DMS 273 (cell line): ENCODE data around the gene ALOX12.

Experiments
- DNase-seq: peaks from one replicate; lab custom pipeline; 2025; ENCODE audit not compliant: unreplicated experiment; lab: John Stamatoyannopoulos, UW

Gene ALOX12

DNA sequence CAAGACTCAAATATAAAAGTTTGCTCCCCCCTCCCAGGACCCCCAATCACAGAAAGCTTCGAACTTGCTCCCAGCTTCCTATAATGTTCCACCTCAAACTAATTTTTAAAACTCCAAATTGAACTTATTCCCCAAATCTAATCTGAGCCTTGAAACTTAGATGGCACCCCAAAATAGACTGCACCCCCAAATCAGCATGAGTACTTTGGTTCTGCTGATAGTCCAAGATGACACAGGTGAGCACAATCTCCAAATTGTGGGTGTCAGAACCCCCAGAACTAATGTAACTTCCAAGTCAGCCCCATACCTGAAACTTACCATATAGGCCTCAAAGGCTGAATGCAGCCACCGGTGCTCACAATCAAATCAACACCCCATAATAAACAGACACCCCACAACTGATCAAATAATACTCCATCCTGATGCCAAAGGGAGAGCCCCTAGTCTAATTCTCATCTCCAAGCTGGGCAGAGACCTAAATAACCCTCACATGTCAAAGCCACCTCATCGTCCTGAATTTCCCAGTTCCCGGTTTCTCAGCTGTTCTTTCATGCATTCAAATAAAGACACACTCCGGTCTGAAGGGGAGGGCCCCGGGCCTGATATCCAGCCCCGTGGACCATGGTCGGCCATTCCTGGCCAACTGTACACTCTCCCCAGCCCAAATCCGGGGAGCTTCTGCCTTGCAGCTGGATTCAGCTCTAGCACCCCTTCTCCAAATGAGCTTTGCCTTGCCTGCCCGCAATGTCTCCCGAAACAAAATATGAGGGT lies 25.2 kb downstream of the ALOX12 start:
- no peak for DNase-seq

DNA sequence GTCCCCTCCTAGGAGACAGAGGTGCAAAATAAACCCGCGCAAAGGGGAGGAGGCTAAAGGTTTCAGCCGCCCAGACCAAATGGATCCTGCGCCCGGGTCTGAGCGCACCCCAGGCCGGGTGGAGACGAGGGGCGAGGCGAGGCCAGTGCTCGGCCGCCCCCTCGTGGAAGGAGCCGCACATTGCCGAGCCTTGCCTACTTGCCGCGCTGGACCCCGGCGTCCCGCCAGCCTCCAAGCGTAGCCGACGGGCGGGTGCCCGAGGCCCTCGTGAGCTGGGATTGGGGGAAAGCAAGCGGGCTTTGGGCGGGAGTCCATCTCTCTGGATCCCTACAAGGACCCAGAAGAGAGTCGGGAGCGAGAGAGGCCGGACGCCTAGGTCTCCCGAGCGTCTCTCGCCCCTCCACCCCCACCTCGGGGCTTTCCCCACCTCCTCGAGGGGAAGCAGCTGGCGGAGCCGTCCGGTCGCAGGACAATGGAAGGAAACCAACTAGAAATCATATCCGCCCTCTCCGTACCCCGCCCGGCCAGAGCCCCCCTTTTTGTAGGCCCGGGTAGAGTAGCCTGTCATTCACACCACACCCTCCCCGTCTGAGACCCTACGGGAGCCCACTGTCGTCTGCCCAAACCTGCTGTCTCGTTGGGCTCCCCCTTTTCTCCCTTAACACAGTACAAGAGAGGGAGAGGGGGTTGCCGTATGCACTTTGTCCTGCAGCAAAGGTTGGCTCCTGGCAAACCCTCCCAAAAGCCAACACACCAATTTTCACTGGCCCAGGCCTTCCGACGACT lies 26.3 kb downstream of the ALOX12 start:
- peak; percentile 87 for DNase-seq

DNA sequence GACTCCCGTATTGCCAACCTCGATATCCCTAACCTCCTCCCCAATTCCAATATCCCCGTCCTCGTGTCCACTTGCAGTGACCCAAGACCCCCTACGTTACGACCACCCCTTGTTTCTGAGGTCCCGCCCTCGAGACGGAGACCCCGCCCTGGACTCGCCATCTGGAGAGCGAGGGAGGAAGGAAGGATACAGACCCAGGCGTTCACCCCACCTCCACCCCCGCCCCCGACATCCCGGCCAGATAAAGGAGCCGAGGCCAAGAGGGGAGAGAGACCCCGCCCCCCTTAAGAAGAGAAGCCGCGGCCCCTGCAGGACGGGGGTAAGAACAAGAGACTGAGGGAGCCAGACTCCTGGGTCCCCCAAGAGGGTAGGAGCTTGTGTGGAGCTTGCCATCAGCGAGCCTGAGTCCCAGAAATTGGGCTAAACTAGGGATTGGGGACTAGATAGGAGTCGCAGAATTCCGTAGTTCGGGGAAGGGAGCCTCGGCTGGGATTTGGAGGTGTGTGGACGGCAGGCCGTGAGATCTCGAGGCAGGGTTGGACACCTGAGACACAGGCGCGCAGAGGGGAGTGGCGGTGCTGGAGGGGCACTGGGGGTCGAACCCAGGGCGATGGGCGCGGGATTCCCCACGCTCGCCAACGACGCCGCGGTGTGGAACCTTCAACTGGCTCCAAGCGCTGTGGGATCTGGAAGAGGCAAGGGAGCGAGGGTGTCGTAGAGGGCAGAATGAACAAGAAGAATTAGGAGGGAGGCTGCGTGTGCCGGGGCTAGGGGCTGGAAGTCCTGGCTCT lies 27.1 kb downstream of the ALOX12 start, which contains the start of gene BCL6B:
Gene BCL6B (plus strand): TSS at position 270 of the 791 bp plus-strand sequence. CDS start 622 bp downstream, outside the sequence.
- DNase-seq: no peak

DNA sequence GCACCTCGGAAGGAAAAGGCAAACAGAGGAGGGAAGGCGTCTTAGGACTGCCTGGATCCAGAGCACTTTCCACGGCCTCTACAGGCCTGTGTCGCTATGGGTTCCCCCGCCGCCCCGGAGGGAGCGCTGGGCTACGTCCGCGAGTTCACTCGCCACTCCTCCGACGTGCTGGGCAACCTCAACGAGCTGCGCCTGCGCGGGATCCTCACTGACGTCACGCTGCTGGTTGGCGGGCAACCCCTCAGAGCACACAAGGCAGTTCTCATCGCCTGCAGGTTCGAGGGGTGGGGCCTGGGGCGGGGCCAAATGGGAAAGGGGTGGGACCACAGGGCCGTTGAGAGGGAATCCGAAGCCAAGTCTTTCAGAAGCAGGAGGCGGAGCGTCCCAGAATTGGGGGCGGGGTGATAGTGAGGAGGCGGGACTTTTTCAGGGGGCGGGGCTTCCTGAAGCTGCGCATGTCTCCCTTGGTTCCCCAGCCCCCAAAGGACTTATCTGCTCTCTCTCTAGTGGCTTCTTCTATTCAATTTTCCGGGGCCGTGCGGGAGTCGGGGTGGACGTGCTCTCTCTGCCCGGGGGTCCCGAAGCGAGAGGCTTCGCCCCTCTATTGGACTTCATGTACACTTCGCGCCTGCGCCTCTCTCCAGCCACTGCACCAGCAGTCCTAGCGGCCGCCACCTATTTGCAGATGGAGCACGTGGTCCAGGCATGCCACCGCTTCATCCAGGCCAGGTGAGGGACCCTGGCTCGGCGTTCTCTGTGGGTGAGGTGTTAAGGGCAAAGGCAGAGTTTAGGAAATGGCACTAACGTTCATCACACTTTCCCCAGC lies 27.9 kb downstream of the ALOX12 start:
- DNase-seq: peak; percentile 23

DNA sequence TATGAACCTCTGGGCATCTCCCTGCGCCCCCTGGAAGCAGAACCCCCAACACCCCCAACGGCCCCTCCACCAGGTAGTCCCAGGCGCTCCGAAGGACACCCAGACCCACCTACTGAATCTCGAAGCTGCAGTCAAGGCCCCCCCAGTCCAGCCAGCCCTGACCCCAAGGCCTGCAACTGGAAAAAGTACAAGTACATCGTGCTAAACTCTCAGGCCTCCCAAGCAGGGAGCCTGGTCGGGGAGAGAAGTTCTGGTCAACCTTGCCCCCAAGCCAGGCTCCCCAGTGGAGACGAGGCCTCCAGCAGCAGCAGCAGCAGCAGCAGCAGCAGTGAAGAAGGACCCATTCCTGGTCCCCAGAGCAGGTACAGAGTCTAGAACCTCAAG lies 28.5 kb downstream of the ALOX12 start:
- no peak for DNase-seq

DNA sequence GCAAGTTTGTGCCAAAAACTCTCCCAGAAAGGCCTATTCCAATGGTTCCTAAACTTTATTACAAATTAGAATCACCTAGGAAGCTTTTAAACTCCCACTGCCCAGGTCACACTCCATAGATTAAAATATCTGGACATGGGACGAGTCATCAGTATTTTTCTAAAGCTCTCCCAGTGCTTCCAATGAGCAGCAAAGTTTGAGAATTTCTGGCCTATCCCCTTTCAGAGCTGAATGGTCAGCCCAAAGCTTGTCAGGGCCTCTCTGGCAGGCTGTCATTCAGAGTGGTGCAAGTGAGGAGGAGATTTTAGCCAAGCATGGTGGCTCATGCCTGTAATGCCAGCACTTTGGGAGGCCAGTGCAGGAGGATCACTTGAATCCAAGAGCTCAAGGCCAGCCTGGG lies 29.4 kb downstream of the ALOX12 start:
- DNase-seq: no peak

DNA sequence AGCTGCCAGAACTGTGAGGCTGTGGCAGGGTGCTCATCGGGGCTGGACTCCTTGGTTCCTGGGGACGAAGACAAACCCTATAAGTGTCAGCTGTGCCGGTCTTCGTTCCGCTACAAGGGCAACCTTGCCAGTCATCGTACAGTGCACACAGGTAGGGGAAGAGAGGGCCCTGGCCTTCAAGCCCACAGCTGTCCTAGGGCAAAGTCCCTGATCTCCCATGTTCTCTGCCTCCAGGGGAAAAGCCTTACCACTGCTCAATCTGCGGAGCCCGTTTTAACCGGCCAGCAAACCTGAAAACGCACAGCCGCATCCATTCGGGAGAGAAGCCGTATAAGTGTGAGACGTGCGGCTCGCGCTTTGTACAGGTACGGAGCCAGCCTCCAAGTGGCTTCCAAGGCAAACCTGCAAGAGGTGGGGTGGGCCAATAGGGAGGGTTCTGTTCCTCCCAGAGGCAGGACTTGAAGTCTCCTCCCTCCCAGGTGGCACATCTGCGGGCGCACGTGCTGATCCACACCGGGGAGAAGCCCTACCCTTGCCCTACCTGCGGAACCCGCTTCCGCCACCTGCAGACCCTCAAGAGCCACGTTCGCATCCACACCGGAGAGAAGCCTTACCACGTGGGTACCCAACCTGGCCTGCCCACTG lies 30.7 kb downstream of the ALOX12 start:
- no peak for DNase-seq

DNA sequence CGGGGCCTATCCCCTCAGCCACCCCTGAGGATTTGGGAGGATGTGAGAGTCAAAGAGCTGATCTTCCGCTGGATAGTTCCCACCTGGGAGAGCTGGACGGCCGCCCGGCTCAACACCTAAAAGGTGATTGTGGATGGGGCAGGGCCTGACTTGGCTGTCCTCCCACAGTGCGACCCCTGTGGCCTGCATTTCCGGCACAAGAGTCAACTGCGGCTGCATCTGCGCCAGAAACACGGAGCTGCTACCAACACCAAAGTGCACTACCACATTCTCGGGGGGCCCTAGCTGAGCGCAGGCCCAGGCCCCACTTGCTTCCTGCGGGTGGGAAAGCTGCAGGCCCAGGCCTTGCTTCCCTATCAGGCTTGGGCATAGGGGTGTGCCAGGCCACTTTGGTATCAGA lies 31.5 kb downstream of the ALOX12 start:
- DNase-seq: no peak

DNA sequence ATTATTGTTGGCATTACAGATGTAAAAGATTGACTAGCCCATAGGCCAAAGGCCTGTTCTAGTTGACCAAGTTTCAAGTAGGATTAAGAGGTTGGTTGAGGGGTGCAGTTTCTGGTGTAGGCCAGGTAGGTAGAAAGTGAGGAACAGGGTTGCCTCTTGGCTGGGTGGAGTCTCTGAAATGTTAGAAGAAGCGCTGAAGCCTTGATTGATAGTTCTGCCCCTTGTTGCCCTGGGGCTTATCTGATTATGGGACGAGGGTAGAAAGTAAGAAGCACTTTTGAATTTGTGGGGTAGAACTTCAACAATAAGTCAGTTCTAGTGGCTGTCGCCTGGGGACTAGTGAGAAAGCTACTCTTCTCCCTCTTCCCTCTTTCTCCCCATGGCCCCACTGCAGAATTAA lies 33.2 kb downstream of the ALOX12 start:
- DNase-seq: no peak

DNA sequence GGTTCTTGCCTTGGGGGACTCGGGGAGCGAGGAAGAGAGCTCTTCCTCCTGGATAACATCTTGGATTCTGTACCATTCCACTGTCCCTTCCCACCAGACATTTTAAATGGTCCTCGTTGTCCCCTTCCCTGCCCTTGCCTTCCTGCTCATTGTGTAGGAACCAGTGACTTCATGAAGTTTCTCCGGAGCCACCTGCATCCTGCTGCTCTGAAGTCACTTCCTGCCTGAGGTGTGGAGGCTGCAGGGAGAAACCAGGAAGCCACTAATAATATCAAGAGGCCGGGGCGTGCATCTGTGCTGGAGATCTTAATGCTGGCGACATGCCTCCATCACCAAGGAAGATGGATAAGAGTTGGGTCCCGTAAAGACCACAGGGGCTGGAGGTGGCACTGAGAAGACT lies 33.8 kb downstream of the ALOX12 start:
- no peak for DNase-seq

DNA sequence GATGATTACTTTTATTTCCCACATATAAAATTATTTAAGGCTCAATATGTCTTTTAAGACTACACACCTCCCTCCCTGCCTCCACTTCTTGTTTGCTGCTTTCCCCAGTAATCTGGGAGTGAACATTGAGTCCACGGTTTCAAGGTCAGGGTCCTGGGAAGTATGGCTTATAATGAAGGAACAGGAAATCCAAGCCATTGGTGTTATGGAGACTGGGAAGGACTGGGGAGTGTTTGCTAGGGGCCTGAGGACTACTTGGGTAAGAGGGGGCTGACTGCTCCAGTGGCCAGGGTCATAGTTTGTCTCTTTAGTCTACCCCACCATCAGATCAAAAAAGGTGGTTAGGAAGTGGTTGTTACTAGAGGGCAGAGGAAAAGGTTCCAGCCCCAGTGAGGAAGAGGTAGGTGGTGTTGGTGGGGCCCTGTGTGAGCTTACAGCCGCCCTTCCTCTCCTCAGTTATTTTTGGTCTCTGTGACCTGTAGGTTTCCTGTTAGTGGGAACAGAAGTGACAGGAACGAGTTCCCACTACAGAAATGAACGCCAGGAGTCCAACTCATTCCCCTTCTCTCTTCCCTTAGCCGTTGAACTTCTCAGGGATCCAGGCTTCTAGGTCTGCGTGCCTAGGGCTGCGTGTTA lies 39.2 kb downstream of the ALOX12 start:
- DNase-seq: no peak

DNA sequence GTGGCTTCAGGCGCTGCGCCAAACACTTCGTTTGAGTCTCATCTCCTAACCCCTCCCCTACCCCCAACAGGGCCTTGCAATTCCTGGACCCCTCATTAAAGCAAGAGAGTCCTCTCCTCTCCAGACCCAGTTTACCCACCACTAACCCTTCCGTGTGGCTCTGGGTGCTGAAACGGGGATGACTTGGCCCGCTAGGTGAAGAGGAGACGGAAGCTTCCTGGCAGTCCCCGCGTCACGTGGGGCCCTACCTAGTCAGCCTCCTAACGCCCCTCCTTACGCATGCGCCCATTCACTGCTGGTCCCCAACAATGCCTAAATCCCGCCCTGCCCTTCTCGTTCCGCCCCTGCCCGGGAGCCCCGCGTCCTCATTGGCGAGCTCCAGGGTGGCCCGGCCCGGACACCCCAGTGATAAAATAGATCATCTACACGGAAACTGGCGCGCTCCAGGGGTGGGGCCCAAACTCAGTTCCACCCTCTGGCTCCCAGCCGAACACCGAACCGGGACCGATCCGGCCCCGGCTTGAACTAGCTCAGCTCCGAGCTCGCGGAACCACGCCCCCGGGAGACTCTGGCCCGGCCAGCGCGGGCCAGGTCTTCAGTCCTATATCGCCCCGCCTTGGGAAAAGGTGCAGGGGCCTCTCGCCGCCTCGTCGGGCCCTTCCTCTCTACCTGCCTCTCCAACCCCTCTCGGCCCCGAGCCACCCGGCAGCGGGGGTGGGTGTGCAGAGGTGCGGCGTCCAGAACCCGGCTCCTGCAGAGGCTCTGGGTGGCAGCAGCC lies 39.9 kb downstream of the ALOX12 start, which contains the start of gene SLC16A13:
Gene SLC16A13 (plus strand): TSS at position 425 of the 778 bp plus-strand sequence. CDS start 368 bp downstream, outside the sequence.
- DNase-seq: peak; percentile 95

DNA sequence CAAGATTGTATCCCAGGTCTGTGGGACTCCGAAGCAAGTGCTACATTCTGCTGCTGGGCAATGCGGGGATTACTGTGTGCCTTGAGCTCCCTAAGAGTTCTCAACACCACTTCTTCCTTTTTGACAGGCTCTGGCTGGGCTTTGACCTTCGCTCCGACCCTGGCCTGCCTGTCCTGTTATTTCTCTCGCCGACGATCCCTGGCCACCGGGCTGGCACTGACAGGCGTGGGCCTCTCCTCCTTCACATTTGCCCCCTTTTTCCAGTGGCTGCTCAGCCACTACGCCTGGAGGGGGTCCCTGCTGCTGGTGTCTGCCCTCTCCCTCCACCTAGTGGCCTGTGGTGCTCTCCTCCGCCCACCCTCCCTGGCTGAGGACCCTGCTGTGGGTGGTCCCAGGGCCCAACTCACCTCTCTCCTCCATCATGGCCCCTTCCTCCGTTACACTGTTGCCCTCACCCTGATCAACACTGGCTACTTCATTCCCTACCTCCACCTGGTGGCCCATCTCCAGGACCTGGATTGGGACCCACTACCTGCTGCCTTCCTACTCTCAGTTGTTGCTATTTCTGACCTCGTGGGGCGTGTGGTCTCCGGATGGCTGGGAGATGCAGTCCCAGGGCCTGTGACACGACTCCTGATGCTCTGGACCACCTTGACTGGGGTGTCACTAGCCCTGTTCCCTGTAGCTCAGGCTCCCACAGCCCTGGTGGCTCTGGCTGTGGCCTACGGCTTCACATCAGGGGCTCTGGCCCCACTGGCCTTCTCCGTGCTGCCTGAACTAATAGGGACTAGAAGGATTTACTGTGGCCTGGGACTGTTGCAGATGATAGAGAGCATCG lies 42.4 kb downstream of the ALOX12 start:
- DNase-seq: no peak

DNA sequence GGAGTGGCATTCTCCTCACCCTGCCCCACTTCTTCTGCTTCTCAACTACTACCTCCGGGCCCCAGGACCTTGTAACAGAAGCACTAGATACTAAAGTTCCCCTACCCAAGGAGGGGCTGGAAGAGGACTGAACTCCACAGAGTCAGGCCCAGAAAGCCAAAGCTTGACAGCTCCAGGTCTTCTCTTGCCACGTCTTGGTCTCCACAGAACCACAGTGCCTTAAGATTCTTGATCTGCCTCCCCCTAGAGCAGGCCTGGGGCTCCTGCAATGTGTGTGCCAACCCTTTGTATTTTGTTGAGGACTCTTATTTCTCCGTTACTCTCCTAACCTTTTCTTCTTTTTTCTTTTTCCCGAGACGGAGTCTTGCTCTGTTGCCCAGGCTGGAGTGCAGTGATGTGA lies 44.0 kb downstream of the ALOX12 start:
- DNase-seq: no peak

DNA sequence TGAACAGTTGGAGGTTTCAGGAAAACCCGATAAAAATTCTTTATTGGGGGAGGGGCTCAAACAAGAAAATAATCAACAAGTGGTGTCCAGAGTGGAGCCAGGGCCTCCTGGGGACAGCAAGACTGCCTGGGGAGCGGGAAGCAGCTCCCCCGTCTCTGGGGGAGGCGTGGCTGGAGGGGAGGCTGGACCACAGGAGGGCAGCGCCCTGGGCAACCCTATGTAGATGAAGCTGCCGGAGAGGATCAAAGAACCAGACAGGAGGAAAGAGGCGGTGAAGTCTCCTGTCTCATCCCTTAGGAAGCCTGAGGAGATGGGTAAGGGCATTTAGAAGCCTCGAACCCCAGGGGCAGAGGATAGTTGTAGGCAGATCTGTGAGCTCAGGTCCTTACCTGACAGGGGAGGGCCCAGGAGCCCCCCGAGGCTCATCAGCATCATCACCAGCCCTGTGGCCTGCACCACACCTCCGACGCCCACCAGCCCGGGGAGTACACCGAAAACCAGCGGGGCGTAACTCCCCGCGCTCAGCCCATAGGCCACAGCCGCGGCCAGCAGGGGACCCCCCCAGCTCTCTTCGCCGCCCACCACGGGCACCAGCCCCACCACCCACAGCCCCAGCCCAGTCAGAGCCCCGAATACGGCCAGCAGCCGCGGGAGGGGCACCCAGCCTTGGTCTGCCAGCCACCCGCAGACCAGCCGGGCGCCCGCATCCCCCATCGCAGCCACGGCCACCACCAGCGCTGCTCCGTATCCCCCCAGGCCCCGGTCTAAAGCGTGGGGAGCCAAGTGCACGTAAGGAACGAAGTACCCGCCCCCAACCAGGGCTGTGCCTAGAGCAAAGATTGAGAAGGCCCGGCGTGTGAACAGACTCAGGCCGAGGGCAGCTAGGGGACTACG lies 46.0 kb downstream of the ALOX12 start:
- no peak for DNase-seq

DNA sequence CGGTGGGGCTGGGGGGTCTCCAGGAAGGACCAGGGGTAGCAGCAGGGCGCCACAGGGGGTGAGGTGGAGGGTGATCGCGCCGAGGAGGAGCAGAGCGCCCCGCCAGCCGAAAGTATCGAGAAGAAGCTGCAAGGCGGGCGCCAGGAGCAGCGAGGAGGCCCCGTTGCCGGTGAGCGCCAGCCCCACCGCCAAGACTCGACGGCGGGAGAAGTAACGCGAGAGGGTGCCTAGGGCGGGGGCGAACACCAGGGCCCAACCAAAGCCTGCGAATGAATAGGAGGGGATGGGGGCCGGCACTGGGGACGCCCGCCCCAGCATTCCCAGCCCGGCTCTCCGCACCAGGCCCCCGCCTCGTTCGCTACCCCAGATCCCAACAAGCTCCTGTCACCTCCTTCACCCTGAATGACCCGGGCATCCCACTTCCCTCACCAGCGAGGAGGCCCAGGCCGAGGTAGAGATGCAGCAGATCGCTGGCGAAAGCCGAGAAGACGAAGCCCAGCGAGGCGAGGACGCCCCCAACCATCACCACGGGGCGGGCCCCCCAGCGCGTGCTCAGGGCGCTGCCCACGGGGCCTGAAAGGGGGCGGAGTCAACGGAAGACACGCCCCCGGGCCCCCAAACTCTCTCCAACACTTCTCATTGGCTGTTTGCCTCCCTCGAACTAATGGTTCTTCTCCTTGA lies 46.8 kb downstream of the ALOX12 start:
- peak; percentile 31 for DNase-seq

DNA sequence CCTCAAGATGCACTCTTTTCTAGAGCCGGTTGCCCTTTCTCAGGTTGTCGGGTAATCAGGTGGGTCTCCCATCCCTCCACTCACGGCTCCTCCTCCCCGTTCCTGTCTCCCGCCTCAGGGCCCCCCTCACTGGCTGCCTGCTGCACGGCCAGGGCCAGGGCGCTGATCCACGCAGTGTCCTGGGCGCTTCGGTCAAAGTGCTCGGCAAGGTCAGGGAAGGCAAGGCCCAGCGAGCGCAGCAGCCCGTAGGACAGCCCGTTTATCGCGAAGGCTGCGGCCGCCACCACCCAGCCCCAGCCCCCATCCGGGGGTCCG lies 47.3 kb downstream of the ALOX12 start:
- DNase-seq: no peak
